ENCODE data around the gene ZNF217. TPM values are rescaled to one million over a fixed set of nuclear protein-coding genes. Genes with fewer than 3 reads are reported as not detected.

The ZNF217 gene
- total RNA-seq, 2 experiments from 2014 or later = 39.7 to 68.4 TPM

DNA sequence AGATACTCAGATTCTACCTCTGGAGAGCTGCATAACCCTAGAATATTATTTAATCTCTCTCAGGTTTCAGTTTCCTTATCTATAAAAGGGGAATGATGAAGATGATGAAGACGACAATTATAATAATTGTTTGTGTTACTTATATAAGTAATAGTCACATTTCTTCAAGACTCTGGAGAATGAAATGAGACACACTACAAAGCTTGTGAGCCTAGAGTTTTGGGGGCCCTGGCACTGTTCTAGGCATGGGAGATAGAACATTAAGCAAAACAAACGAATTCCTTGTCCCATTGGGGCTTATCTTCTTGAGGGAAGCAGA lies 5.4 kb upstream of the ZNF217 start:
- Histone ChIP-seq H2AFZ (ENCODE audit: low read length) (no peak overlapping the region), H4K20me1 (ENCODE audit: insufficient read depth, low read length) (no peaks in the 10 kb centered on the region), H3K4me1 (ENCODE audit: insufficient read depth, low read length, poor library complexity, severe bottlenecking) (peaks cover 16% of the 10 kb centered on the region), H3K4me3 (ENCODE audit: low read depth, low read length, poor library complexity, severe bottlenecking) (no peak overlapping the region), H3K9me2 (ENCODE audit: insufficient read depth, low read length) (no peaks in the 10 kb centered on the region), H3K27ac (ENCODE audit: low read depth, low read length, poor library complexity, severe bottlenecking) (no peak overlapping the region), H3K9me3 (ENCODE audit: low read length) (no peaks in the 10 kb centered on the region), H3K79me2 (ENCODE audit: insufficient read depth, low read depth, low read length) (no peaks in the 10 kb centered on the region), H3K4me2 (ENCODE audit: low read length) (0 out of 2 replicates have a peak overlapping the region, but pooled peaks have one; percentile 12), H3K36me3 (ENCODE audit: insufficient read depth, low read length) (no peaks in the 10 kb centered on the region)
- CTCF ChIA-PET (ENCODE audit: unreplicated experiment) = no interaction called here
- POLR2A ChIA-PET = interaction anchor here (1.3 kb wide), 1 partner anchor 299 kb away, joined by 3 read pairs; no protein-coding TSS in a partner anchor
- no peak for TF ChIP-seq EZH2phosphoT487 (IDR thresholded peaks at IDR 0.05; ENCODE audit: borderline replicate concordance, low read depth, low read length)
- TF ChIP-seq, protein P1, sequence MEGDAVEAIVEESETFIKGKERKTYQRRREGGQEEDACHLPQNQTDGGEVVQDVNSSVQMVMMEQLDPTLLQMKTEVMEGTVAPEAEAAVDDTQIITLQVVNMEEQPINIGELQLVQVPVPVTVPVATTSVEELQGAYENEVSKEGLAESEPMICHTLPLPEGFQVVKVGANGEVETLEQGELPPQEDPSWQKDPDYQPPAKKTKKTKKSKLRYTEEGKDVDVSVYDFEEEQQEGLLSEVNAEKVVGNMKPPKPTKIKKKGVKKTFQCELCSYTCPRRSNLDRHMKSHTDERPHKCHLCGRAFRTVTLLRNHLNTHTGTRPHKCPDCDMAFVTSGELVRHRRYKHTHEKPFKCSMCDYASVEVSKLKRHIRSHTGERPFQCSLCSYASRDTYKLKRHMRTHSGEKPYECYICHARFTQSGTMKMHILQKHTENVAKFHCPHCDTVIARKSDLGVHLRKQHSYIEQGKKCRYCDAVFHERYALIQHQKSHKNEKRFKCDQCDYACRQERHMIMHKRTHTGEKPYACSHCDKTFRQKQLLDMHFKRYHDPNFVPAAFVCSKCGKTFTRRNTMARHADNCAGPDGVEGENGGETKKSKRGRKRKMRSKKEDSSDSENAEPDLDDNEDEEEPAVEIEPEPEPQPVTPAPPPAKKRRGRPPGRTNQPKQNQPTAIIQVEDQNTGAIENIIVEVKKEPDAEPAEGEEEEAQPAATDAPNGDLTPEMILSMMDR (conservative IDR thresholded peaks at IDR 0.05; ENCODE audit: low read length) = no peak
- no peak for DNase-seq (ENCODE audit: low spot score)
- BruUV-seq (replicated peaks) = no TSS peak
- intact Hi-C loops (cut with micrococcal nuclease; ENCODE audit: unreplicated experiment) = no loop called here

DNA sequence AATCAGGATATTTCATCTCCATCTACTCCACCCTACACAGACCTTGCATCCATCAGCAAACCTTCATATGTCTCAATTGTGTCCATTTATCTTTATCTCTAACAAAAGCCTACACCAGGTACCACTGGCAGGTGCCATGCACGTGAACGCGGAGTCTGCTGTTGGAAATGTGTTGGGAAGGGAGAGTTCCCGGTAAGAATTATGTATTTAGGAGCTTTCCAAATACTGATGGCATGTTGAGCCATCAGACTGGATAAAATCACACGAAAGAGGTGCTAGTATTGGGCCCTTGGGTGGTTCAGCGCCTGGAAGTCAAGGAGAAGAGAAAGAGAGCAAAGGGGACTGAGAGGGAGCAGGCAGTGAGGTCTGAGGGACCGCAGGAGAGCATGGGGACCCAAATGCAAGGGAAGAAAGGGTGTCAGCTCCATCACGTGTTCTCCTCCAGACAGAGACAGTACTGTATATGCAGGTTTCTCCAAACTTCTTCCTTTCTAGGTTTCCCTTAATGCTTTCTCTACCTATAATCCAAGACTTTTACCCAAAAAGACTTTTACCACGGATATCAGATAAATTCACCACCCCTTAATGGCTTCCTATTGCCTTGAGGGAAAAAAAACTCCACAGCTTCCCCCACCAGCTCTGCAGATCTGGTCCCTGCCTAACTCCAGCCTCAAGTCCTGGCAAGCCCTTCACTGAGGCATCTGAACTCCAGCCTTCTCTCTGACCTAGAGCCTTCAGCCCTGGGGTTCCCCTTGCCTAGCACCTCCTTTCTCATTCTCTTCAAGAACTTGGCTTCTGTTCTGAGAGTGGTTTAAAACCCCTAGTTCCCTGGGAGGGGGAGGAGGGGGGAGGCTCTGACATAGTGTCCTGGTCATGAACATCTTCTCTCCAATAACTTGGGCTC lies 4.8 kb upstream of the ZNF217 start:
- ChIA-PET POLR2A (interaction anchor here (0.6 to 1.3 kb wide), 2 partner anchors 9 to 300 kb away, joined by 3 read pairs; no protein-coding TSS in a partner anchor), CTCF (ENCODE audit: unreplicated experiment) (no interaction called here)
- no peaks in the 10 kb centered on the region for H3K9me3 ChIP-seq (ENCODE audit: low read length)
- H3K4me1 ChIP-seq (ENCODE audit: insufficient read depth, low read length, poor library complexity, severe bottlenecking) = peaks cover 16% of the 10 kb centered on the region
- no peak overlapping the region for H3K4me3 ChIP-seq (ENCODE audit: low read depth, low read length, poor library complexity, severe bottlenecking)
- intact Hi-C loops (cut with micrococcal nuclease; ENCODE audit: unreplicated experiment) = no loop called here
- TF ChIP-seq, protein P1 (conservative IDR thresholded peaks at IDR 0.05; ENCODE audit: low read length) = no peak
- TF ChIP-seq EZH2phosphoT487 (IDR thresholded peaks at IDR 0.05; ENCODE audit: borderline replicate concordance, low read depth, low read length) = no peak
- no peak overlapping the region for H2AFZ ChIP-seq (ENCODE audit: low read length)
- no peaks in the 10 kb centered on the region for H4K20me1 ChIP-seq (ENCODE audit: insufficient read depth, low read length)
- BruUV-seq (replicated peaks) = no TSS peak
- DNase-seq (ENCODE audit: low spot score) = no peak
- no peaks in the 10 kb centered on the region for H3K36me3 ChIP-seq (ENCODE audit: insufficient read depth, low read length)
- H3K27ac ChIP-seq (ENCODE audit: low read depth, low read length, poor library complexity, severe bottlenecking) = no peak overlapping the region
- H3K4me2 ChIP-seq (ENCODE audit: low read length) = 0 out of 2 replicates have a peak overlapping the region, but pooled peaks have one; percentile 12
- peaks cover 2% of the 10 kb centered on the region; the same call in 1 of the 2 replicates for H3K79me2 ChIP-seq (ENCODE audit: insufficient read depth, low read depth, low read length)
- no peaks in the 10 kb centered on the region for H3K9me2 ChIP-seq (ENCODE audit: insufficient read depth, low read length)

All from OCI-LY7 (cell line).